RWPE1 (cell line): ENCODE results near the gene CDA.

Experiments
- CTCF ChIA-PET: fragments of 350-600 bp; sonication (Branson Sonifier 250); formaldehyde crosslinking; extraction: SDS; loops from one replicate; lab custom pipeline; 2021; lab: Yijun Ruan, JAX
- POLR2A ChIA-PET: fragments of 400-600 bp; formaldehyde crosslinking; extraction: SDS; loops from one replicate; lab custom pipeline; 2020; ENCODE audit warnings: antibody characterized with exemption; ENCODE audit not compliant: low non-redundant PET; lab: Yijun Ruan, JAX
- DNase-seq: peaks from one replicate; pipeline ENCODE4 v3.0.0; 2012; ENCODE audit warnings: low spot score
- H3K27ac ChIP-seq: fragments of 450-650 bp; 2 replicates; pipeline ENCODE4 v1.5.1; 2017
- TF ChIP-seq, protein P1 (sequence below): fragments of 450-650 bp; conservative IDR thresholded peaks from 2 replicates; pipeline ENCODE4 v1.5.1; 2017; ENCODE audit warnings: low read depth, mild to moderate bottlenecking

Gene CDA

DNA sequence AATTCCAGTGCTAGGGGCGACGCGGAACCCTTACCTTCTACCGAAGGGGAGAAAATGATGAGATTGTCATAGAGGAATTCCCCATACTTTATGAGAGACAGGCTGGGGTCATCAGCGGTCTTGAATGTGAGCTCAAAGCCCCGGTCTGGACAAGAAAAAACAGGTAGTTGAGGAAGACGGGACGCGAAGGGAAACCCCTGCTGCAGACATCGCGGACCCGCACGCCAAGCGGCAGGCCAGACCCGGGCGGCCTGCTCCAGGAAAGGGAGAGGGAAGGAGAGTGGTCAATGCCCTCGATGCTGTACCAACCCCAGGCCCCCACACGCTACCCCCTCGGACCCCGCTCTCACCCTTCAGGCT, 71.9 kb downstream of the CDA start:
- DNase-seq = peak; percentile 17
- peak overlapping the region; percentile 76 for H3K27ac ChIP-seq
- ChIA-PET CTCF (interaction anchor here (0.8 kb wide), 1 partner anchor 1580 kb away, joined by 3 read pairs; no protein-coding TSS in a partner anchor), POLR2A (no interaction called here)
- TF ChIP-seq, protein P1, sequence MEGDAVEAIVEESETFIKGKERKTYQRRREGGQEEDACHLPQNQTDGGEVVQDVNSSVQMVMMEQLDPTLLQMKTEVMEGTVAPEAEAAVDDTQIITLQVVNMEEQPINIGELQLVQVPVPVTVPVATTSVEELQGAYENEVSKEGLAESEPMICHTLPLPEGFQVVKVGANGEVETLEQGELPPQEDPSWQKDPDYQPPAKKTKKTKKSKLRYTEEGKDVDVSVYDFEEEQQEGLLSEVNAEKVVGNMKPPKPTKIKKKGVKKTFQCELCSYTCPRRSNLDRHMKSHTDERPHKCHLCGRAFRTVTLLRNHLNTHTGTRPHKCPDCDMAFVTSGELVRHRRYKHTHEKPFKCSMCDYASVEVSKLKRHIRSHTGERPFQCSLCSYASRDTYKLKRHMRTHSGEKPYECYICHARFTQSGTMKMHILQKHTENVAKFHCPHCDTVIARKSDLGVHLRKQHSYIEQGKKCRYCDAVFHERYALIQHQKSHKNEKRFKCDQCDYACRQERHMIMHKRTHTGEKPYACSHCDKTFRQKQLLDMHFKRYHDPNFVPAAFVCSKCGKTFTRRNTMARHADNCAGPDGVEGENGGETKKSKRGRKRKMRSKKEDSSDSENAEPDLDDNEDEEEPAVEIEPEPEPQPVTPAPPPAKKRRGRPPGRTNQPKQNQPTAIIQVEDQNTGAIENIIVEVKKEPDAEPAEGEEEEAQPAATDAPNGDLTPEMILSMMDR = no peak

DNA sequence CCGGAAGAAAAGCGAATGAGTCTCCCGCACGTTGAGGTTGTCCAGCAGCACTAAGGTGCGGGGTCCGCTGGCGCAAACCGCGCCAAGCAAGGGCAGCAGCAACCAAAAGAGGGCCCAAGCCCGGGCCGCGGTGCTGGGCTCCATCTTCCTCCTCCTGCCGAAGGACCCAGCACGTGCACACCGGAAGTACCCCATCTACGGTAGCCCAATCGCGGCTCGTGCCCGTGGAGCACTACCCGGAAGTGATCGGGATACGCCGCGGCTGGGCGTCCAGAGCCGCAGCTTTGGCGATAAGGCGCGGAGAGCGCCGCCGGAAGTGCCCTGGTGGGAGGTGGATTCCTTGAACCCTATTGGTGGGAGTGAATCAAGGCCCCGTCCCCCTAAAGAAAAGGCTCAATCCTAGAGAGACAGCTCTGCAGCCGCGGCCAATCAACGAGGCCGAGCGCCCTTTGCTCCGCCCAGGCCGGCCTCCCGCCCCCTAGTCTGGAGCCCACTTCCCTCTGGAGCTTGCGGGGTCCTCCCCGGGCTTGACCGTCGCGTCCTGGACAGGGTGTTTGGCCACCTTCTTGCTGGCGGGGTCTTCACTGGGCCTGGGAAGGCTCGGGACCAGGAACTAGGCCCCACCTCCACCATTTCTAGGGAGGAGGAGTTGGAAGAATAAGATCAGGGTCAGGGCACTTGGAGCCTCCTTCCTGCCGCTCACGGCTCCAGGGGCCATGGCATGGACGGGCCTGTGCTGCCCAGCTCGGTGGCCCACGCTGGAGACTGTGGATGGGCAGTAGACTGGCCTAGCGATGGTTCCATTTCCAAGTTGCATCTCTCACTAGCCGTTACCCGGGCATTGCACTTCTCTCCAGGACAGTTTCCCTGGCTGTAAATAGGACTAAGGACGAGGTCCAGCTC, 72.6 kb downstream of the CDA start, which contains the start of gene DDOST:
Gene DDOST (minus strand): TSS at position 163 of the 903 bp plus-strand sequence. CDS start 19 bp downstream, at position 144.
- TF ChIP-seq, protein P1 = no peak
- peak within 1 kb of the TSS; percentile 76 for H3K27ac ChIP-seq
- ChIA-PET POLR2A (interaction anchor here (0.6 to 0.9 kb wide), 2 partner anchors 211 to 533 kb away, joined by 3 read pairs; no protein-coding TSS in a partner anchor), CTCF (interaction anchor here (0.6 to 0.9 kb wide), 4 partner anchors 35 to 1580 kb away, joined by 3 to 6 read pairs (median 4); no protein-coding TSS in a partner anchor)
- DNase-seq = peak; percentile 99

DNA sequence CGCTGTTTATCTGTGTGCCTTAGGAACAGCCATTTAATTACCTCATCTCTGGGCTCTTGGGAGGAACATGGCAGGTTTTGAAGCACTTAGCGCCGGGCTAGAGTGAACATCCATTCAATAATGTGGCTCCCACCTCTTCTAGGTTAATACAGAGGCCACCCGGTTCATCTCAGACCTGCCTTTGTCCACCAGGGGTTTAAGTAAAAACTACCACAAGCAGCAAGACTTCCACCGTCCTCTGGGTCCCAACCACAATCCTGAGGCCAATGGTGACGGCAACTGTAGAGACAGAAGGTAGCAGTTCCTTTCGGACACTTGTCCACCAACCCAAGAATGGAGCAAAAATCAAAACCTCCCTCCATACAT, 73.2 kb downstream of the CDA start:
- POLR2A ChIA-PET = interaction anchor here (0.6 to 0.9 kb wide), 2 partner anchors 210 to 533 kb away, joined by 3 read pairs; no protein-coding TSS in a partner anchor

DNA sequence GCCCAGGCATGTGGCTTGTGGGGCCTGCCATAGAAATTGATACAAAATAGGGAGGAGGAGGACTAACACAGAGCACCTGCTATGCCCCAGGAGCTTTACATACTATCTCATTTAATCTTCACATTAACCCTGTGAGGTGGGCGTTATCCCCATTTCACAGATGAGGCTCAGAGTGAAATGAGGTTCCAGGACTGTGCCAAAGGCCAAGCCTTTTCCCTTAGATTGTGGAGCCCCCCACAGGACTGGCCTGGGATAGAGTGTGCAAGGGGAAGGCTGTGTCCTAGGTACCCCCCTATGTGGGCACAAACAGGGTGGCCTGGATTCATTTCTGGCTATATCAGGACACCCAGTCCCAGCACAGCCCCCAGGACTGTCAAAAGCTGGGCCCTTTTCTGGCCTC, 74.5 kb downstream of the CDA start:
- POLR2A ChIA-PET = no interaction called here
- TF ChIP-seq, protein P1 = no peak
- CTCF ChIA-PET = interaction anchor here (0.6 kb wide), 2 partner anchors 13 to 672 kb away, joined by 3 to 7 read pairs; no protein-coding TSS in a partner anchor
- DNase-seq = no peak
- H3K27ac ChIP-seq = no peak overlapping the region

More for the DNA sequence above, 73.2 kb downstream of the CDA start:
- CTCF ChIA-PET = interaction anchor here (0.6 to 0.9 kb wide), 2 partner anchors 35 to 545 kb away, joined by 3 to 6 read pairs; no protein-coding TSS in a partner anchor
- H3K27ac ChIP-seq = peak overlapping the region; percentile 76
- TF ChIP-seq, protein P1 = no peak
- DNase-seq = no peak

DNA sequence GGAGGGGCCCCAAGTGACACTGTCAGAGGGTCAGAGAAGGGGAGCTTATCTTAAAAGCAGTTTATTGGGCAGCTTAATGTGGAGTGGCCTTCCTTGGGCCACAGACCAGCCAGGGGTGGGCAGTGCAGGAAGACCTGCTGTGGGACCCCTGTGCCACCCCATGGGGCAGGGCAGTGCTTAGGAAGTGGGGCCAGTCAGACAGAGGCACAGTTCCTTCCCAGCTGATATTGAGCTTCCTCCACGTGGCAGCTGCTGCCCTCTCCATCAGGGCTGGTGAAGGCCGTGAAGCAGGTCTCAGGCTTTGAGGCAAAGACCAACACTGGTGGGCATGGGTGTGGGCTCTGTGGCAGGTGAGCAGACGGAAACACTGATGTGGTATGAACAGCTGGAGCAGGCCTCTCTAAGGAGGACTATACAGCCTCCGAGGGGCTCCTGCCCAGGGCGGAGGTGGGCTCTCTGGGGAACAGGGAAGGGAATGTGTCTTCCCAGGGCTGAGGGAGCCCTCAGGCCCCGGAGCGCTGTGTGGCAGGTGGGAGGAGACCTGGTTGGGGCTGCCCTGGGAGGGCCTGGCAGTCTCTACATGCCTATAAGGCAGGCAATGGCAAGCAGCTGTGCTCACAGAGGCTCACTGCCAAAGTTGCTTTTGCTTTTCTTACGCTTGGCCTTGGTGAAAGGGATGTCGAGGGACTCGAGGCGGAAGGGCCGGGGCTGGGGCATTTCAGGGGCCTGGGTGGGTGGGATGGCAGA, 75.2 kb downstream of the CDA start:
- TF ChIP-seq, protein P1 = no peak
- no peak for DNase-seq
- CTCF ChIA-PET = interaction anchor here (0.6 kb wide), 1 partner anchor 671 kb away, joined by 7 read pairs; no protein-coding TSS in a partner anchor
- 0 out of 2 replicates have a peak overlapping the region, but pooled peaks have one; percentile 12 for H3K27ac ChIP-seq
- POLR2A ChIA-PET = no interaction called here

DNA sequence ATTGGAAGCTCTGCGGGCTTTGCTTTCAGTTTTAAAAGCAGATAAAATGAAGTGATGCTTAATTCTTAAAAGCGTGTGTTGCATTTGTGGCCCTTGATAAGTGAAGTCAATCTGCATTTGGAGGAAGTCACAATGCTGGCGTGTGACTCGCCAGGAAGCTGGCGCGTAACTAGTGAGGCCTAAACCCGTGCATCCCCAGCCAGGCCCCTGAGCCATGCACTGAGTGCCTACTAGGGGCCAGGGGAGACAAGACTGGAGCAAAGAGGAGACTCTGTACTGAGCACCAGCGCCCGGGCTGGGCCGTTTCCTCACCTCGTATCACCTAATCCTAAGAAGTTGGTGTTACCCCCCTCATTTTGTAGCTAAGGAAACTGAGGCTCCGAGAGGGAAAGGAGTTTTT, 76.8 kb downstream of the CDA start:
- CTCF ChIA-PET = no interaction called here
- POLR2A ChIA-PET = interaction anchor here (0.6 kb wide), 1 partner anchor 1021 kb away, joined by 3 read pairs; no protein-coding TSS in a partner anchor
- TF ChIP-seq, protein P1 = no peak

More for the DNA sequence above, 76.8 kb downstream of the CDA start:
- no peak overlapping the region for H3K27ac ChIP-seq
- no peak for DNase-seq
